Measurements from ENCODE around the gene TOR3A.

The TOR3A gene

GRCh38 chr1:179121159-179121938, 39.5 kb downstream of the TOR3A start:
- peaks cover 6% of the 10 kb centered on the region for H3K4me1 Mint-ChIP-seq

GRCh38 chr1:179124873-179125272, 43.0 kb downstream of the TOR3A start:
- no peak for DNase-seq
- H3K27ac Mint-ChIP-seq, result no peak overlapping the region
- H3K9me3 Mint-ChIP-seq, result no peaks in the 10 kb centered on the region
- H3K36me3 Mint-ChIP-seq (ENCODE audit: low read depth), result peaks cover 24% of the 10 kb centered on the region
- TF ChIP-seq CTCF (IDR thresholded peaks at IDR 0.05), result no peak
- no peak overlapping the region for H3K4me3 Mint-ChIP-seq
- H3K27me3 Mint-ChIP-seq (ENCODE audit: low read depth, poor library complexity), result no peaks in the 10 kb centered on the region
- no peaks in the 10 kb centered on the region for H3K4me1 Mint-ChIP-seq

More at GRCh38 chr1:179121159-179121938, 39.5 kb downstream of the TOR3A start:
- no peak for DNase-seq
- H3K36me3 Mint-ChIP-seq (ENCODE audit: low read depth), result peaks cover 48% of the 10 kb centered on the region
- no peaks in the 10 kb centered on the region for H3K9me3 Mint-ChIP-seq
- TF ChIP-seq CTCF (IDR thresholded peaks at IDR 0.05), result peak; percentile 46
- H3K4me3 Mint-ChIP-seq, result no peak overlapping the region
- H3K27ac Mint-ChIP-seq, result no peak overlapping the region
- no peaks in the 10 kb centered on the region for H3K27me3 Mint-ChIP-seq (ENCODE audit: low read depth, poor library complexity)

- no peak for TF ChIP-seq CTCF (IDR thresholded peaks at IDR 0.05)
- H3K27me3 Mint-ChIP-seq (ENCODE audit: low read depth, poor library complexity), result no peaks in the 10 kb centered on the region
- no peaks in the 10 kb centered on the region for H3K9me3 Mint-ChIP-seq
- H3K4me1 Mint-ChIP-seq, result no peaks in the 10 kb centered on the region
- no peak for DNase-seq
- H3K36me3 Mint-ChIP-seq (ENCODE audit: low read depth), result peaks cover 31% of the 10 kb centered on the region
- H3K27ac Mint-ChIP-seq, result no peak overlapping the region
- H3K4me3 Mint-ChIP-seq, result no peak overlapping the region
Measured at GRCh38 chr1:179126338-179127060, 44.6 kb downstream of the TOR3A start.

GRCh38 chr1:179127163-179127895, 45.5 kb downstream of the TOR3A start:
- Mint-ChIP-seq H3K36me3 (ENCODE audit: low read depth) (peaks cover 31% of the 10 kb centered on the region), H3K4me1 (no peaks in the 10 kb centered on the region), H3K9me3 (no peaks in the 10 kb centered on the region), H3K27ac (no peak overlapping the region), H3K4me3 (no peak overlapping the region), H3K27me3 (ENCODE audit: low read depth, poor library complexity) (no peaks in the 10 kb centered on the region)
- TF ChIP-seq CTCF (IDR thresholded peaks at IDR 0.05), result no peak
- DNase-seq, result no peak

- Mint-ChIP-seq H3K36me3 (ENCODE audit: low read depth) (peaks cover 37% of the 10 kb centered on the region), H3K27ac (no peak overlapping the region), H3K9me3 (no peaks in the 10 kb centered on the region), H3K27me3 (ENCODE audit: low read depth, poor library complexity) (no peaks in the 10 kb centered on the region), H3K4me1 (no peaks in the 10 kb centered on the region), H3K4me3 (no peak overlapping the region)
- DNase-seq, result no peak
- TF ChIP-seq CTCF (IDR thresholded peaks at IDR 0.05), result no peak
Measured at GRCh38 chr1:179128520-179128919, 46.6 kb downstream of the TOR3A start.

All from nephron progenitor cell (in vitro differentiated cells).